Gastrocnemius medialis (tissue), 4 donors: ENCODE results near the gene PPP1R16B. TPM values are rescaled to one million over a fixed set of nuclear protein-coding genes. Genes with fewer than 3 reads are reported as not detected.

Source experiments
- ATAC-seq, 2 donors: fragments of 150-250 bp; one replicate each; pipeline ENCODE4 v1.9.1; 2016
- DNase-seq, 2 donors: peaks; one replicate each; pipeline ENCODE4 v3.0.0-alpha.2; 2019
- H3K27ac ChIP-seq, 4 donors: fragments of 200-600 bp; sonication (generic); 1 replicate in 1 of 4; 2 replicates in 3 of 4; pipeline ENCODE4 v1.5.1; 2016 to 2018; ENCODE audit warnings: mild to moderate bottlenecking in 2 of 4, moderate library complexity in 1 of 4
- H3K27me3 ChIP-seq, 3 donors: fragments of 200-600 bp; sonication (generic) in 2 of 3; 1 replicate in 1 of 3; 2 replicates in 2 of 3; pipeline versions ENCODE4 v1.5.1 to v1.6.0; 2016 to 2019; ENCODE audit warnings: mild to moderate bottlenecking in 1 of 3, moderate library complexity in 1 of 3
- H3K36me3 ChIP-seq, 2 donors: fragments of 200-600 bp; sonication (generic) in 1 of 2; one replicate each; pipeline ENCODE4 v1.5.1; 2017 to 2018
- H3K4me1 ChIP-seq, 2 donors: fragments of 200-600 bp; sonication (generic) in 1 of 2; one replicate each; pipeline ENCODE4 v1.5.1; 2016 to 2017; ENCODE audit warnings: mild to moderate bottlenecking in 2 of 2
- H3K4me3 ChIP-seq, 4 donors: fragments of 200-600 bp; sonication (generic) in 3 of 4; 1 replicate in 1 of 4; 2 replicates in 3 of 4; pipeline ENCODE4 v1.5.1; 2016 to 2019; ENCODE audit warnings: mild to moderate bottlenecking in 2 of 4
- H3K9me3 ChIP-seq, 3 donors: fragments of 200-600 bp; sonication (generic) in 2 of 3; 1 replicate in 1 of 3; 2 replicates in 2 of 3; pipeline ENCODE4 v1.5.1; 2016 to 2019
- POLR2A ChIP-seq, 2 donors: fragments of 450-650 bp; IDR thresholded peaks; one replicate each; pipeline ENCODE4 v1.6.1; 2017; ENCODE audit warnings: antibody characterized with exemption in 2 of 2, mild to moderate bottlenecking in 2 of 2, moderate library complexity in 2 of 2
- in situ Hi-C, 4 donors: fragments of 200-750 bp; cut with MboI; loops; one replicate each; pipeline versions ENCODE4 v1.15.0 to v1.8.0; 2017; ENCODE audit warnings: low sequenced_read_pairs in 4 of 4
- intact Hi-C: fragments of 100-400 bp; cut with DNase I; formaldehyde crosslinking; loops from one replicate; pipeline ENCODE4 v1.15.1; 2023; ENCODE audit warnings: low total_unique reads
- total RNA-seq, 4 donors: library from RNA; depleted of rRNA; stranded (reverse); fragments of >200 nt; gene quantifications; one replicate each; pipeline versions ENCODE4 v1.1.0 to v1.2.3, GENCODE V29; 2016
- TF ChIP-seq, protein P1 (sequence below), 5 experiments: fragments of 450-650 bp in 3 of 5; fragments of 200-600 bp in 2 of 5; sonication (generic) in 2 of 5; IDR thresholded peaks in 4 of 5; conservative IDR thresholded peaks in 1 of 5; 1 replicate in 4 of 5; 2 replicates in 1 of 5; pipeline ENCODE4 v1.5.1; 2016 to 2019; ENCODE audit warnings: antibody characterized with exemption in 5 of 5, mild to moderate bottlenecking in 3 of 5, moderate library complexity in 3 of 5

PPP1R16B gene
- total RNA-seq, 4 donors from 2014 or later, result 0.16 to 2.4 (median 0.59) TPM

DNA sequence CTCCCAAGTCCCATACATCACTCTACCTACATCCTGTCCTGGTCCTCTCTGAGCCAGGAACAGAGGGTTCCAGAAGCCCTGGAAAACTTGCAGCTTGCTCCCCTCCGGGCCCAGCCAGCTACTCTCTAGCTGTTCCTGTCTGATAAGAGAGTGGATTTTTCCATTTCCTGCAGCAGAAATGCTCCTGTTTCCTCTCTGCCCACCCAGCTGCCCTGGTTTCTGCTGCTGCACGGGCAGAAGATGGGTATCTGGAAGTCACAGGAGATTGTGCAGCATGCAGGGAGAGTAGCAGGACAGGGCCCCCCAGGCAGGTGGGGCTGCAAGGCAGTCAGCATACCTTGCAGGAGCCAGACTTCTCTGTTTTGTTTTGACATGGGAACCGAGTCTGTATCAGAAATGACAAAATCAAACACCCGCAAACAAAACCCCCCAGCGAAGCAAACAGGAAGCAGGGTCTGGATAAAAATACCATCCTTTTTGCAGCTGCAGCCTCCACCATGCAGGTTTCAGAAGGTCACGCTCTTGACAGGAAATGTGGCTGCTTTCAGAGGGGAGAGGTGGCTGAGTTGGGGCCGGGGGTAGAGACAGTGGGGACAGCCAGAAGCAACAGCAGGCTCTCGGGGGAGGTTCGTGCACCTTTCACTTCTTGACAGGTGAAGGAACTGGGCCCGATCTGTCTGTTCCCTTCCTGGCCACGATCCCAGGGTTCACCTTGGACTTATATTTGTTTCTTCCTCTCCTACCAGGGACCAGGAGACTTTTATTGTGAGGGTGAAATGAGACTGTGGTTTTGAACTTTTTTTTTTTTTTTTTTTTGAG lies 69.9 kb downstream of the PPP1R16B start:
- Histone ChIP-seq H3K4me1 (peaks cover 0 to 8% of the 10 kb centered on the region in 2 donors), H3K27me3 (peaks cover 0 to 2% (median 0%) of the 10 kb centered on the region in 3 donors), H3K4me3 (no peak overlapping the region), H3K36me3 (no peaks in the 10 kb centered on the region), H3K9me3 (no peaks in the 10 kb centered on the region), H3K27ac (peak overlapping the region in 3 of 4 donors; percentile 19 to 45 (median 41))
- in situ Hi-C loops (loop anchor here in 1 of 4 donors (25.0 kb wide), 1 partner anchor 238 kb away; no protein-coding TSS in a partner anchor), intact Hi-C loops (no loop called here)
- DNase-seq (no peak), ATAC-seq (no peak)
- no peak for TF ChIP-seq POLR2A (IDR thresholded peaks at IDR 0.05)
- TF ChIP-seq, protein P1, sequence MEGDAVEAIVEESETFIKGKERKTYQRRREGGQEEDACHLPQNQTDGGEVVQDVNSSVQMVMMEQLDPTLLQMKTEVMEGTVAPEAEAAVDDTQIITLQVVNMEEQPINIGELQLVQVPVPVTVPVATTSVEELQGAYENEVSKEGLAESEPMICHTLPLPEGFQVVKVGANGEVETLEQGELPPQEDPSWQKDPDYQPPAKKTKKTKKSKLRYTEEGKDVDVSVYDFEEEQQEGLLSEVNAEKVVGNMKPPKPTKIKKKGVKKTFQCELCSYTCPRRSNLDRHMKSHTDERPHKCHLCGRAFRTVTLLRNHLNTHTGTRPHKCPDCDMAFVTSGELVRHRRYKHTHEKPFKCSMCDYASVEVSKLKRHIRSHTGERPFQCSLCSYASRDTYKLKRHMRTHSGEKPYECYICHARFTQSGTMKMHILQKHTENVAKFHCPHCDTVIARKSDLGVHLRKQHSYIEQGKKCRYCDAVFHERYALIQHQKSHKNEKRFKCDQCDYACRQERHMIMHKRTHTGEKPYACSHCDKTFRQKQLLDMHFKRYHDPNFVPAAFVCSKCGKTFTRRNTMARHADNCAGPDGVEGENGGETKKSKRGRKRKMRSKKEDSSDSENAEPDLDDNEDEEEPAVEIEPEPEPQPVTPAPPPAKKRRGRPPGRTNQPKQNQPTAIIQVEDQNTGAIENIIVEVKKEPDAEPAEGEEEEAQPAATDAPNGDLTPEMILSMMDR (IDR thresholded peaks at IDR 0.05 in 4 of 5, conservative IDR thresholded peaks at IDR 0.05 in 1 of 5), result no peak

DNA sequence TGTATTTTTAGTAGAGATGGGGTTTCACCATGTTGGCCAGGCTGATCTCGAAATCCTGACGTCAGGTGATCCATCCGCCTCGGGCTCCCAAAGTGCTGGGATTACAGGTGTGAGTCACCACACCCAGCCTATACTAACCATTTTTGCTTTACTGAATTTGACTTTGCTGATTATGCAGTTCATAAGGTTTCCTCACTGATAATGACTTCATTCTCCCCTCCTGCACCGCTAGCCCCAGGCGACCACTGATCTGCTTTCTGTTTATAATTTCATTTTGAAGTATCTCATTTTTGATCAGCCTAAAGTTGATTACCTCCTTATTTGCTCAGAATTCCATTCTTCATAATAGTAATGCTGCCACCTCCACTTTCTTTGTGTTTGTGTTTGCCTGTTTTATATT lies 72.0 kb downstream of the PPP1R16B start:
- Histone ChIP-seq H3K27ac (no peak overlapping the region), H3K4me1 (peaks cover 0 to 4% of the 10 kb centered on the region in 2 donors), H3K9me3 (no peaks in the 10 kb centered on the region), H3K4me3 (no peak overlapping the region), H3K36me3 (no peaks in the 10 kb centered on the region), H3K27me3 (peaks cover 0 to 2% (median 2%) of the 10 kb centered on the region in 3 donors)
- in situ Hi-C loops (loop anchor here in 1 of 4 donors (25.0 kb wide), 1 partner anchor 240 kb away; no protein-coding TSS in a partner anchor), intact Hi-C loops (no loop called here)
- no peak for DNase-seq
- TF ChIP-seq, protein P1 (IDR thresholded peaks at IDR 0.05 in 4 of 5, conservative IDR thresholded peaks at IDR 0.05 in 1 of 5), result no peak
- no peak for TF ChIP-seq POLR2A (IDR thresholded peaks at IDR 0.05)
- ATAC-seq, result no peak

DNA sequence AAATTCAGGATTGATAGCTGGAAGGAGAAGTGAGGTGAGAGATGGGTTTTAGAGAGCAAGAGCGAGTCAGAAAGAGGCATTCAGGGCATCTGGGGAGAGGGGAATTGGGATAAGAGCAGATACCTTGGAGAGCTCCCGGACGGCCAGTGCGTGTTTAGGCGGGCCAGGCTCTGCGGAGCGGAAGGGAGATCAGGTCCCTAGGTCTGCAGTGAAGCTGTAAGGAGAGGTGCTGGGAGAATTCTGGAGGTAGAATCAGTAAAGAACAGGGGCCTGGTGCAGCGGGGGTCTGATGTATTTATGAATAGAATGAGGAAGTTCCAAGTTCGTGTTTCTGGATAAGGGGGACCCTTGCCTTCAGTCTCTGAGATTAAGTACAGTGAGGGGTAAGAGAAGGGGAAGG lies 73.4 kb downstream of the PPP1R16B start:
- peaks cover 0 to 4% of the 10 kb centered on the region in 2 donors for H3K4me1 ChIP-seq
- no peak overlapping the region for H3K27ac ChIP-seq
- intact Hi-C loops, result no loop called here
- TF ChIP-seq, protein P1 (IDR thresholded peaks at IDR 0.05 in 4 of 5, conservative IDR thresholded peaks at IDR 0.05 in 1 of 5), result no peak
- TF ChIP-seq POLR2A (IDR thresholded peaks at IDR 0.05), result no peak
- H3K36me3 ChIP-seq, result no peaks in the 10 kb centered on the region
- no peak for ATAC-seq
- H3K4me3 ChIP-seq, result no peak overlapping the region
- no peak for DNase-seq
- in situ Hi-C loops, result loop anchor here in 1 of 4 donors (25.0 kb wide), 1 partner anchor 242 kb away; no protein-coding TSS in a partner anchor
- no peaks in the 10 kb centered on the region for H3K9me3 ChIP-seq
- peaks cover 0 to 2% (median 2%) of the 10 kb centered on the region in 3 donors for H3K27me3 ChIP-seq

DNA sequence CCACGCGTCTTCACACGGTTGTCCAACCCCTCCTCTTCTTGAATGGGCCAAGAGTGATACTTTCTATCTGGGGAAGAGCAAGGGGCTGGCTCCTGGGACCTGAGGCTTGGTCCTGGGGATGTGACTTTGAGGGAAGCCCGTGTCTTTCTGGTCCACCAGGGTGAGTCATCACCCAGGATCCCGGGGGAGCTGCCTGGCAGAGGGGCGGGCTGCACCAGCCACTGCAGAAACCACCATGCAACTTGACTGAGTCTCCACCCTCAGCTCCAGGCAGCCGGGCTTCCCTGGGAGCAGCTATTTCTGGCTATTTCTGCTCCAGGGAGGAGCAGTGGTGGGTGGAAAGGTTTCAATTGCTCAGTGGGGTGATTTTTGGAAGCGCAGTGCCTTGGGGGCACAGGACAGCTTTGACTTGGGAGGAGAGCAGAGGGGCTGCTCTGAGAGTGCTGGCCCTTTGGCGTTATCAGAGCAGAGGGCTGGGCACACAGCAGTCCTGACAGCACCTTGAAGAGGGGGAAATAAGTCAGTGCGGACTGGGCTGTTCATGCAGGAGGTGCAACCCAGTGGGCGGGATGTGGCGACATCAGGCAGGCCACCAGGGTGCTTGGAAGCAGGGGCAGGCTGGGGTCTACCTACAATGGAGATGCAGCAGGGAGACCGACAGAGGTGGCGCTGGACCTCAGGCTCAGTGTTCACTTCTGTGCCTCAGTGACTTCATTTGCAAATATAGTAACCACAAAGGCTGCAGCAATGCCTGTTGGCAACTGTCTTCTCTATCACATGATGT lies 75.6 kb downstream of the PPP1R16B start:
- no peaks in the 10 kb centered on the region for H3K36me3 ChIP-seq
- H3K27me3 ChIP-seq, result peaks cover 0 to 2% (median 2%) of the 10 kb centered on the region in 3 donors
- ATAC-seq, result no peak
- no peaks in the 10 kb centered on the region for H3K9me3 ChIP-seq
- TF ChIP-seq, protein P1 (IDR thresholded peaks at IDR 0.05 in 4 of 5, conservative IDR thresholded peaks at IDR 0.05 in 1 of 5), result no peak
- no peak for TF ChIP-seq POLR2A (IDR thresholded peaks at IDR 0.05)
- no peak overlapping the region for H3K4me3 ChIP-seq
- in situ Hi-C loops (loop anchor here in 1 of 4 donors (25.0 kb wide), 1 partner anchor 244 kb away; no protein-coding TSS in a partner anchor), intact Hi-C loops (no loop called here)
- no peak overlapping the region for H3K27ac ChIP-seq
- DNase-seq, result no peak
- no peaks in the 10 kb centered on the region for H3K4me1 ChIP-seq
